ENCODE data around the gene SLC6A6.

GRCh38 chr3:14490255-14490654 lies 87.8 kb downstream of the SLC6A6 start:
- TF ChIP-seq POLR2A (IDR thresholded peaks at IDR 0.05) = no peak
- TF ChIP-seq EP300 (IDR thresholded peaks at IDR 0.05) = no peak

All from stomach (tissue), 4 donors.